IMR-90 (cell line): ENCODE measurements around the gene TTC5. TPM values are rescaled to one million over a fixed set of nuclear protein-coding genes. Genes with fewer than 3 reads are reported as not detected.

Experiments used
- ATAC-seq: fragments of 200-7000 bp; cut with Tn5 transposase; 2 replicates; pipeline ENCODE4 v1.9.1; 2020; ENCODE audit warnings: low read depth, mild to moderate bottlenecking, moderate library complexity
- BruUV-seq: library from RNA; stranded (reverse); fragments of 400-500 nt; replicated peaks from 2 replicates; lab custom pipeline; 2021; lab: Mats Ljungman, UMichigan
- CTCF ChIA-PET: fragments of 300-600 bp; formaldehyde crosslinking; extraction: SDS; loops from one replicate; lab custom pipeline; 2021; ENCODE audit warnings: antibody characterized with exemption; lab: Yijun Ruan, JAX
- POLR2A ChIA-PET: fragments of 300-600 bp; sonication (Branson Sonifier 250); formaldehyde crosslinking; loops from one replicate; lab custom pipeline; 2022; ENCODE audit warnings: antibody characterized with exemption; ENCODE audit not compliant: unreplicated experiment; lab: Charles Lee
- DNase-seq: peaks from one replicate; pipeline ENCODE4 v3.0.0; 2013
- H2AFZ ChIP-seq: replicated peaks from 2 replicates; pipeline ENCODE3; 2013; ENCODE audit warnings: low read length, mild to moderate bottlenecking; ENCODE audit not compliant: poor library complexity
- H2AK5ac ChIP-seq: 2 replicates; pipeline ENCODE4 v1.6.1; 2013; ENCODE audit warnings: low read depth, low read length, inconsistent platforms
- H2AK9ac ChIP-seq: replicated peaks from 2 replicates; pipeline ENCODE3; 2013; ENCODE audit warnings: mild to moderate bottlenecking, low read depth, low read length, moderate library complexity; ENCODE audit not compliant: poor library complexity
- H2BK120ac ChIP-seq: 2 replicates; pipeline ENCODE4 v1.6.1; 2013; ENCODE audit warnings: low read depth, low read length, inconsistent platforms
- H2BK15ac ChIP-seq: 3 replicates; pipeline ENCODE4 v1.6.1; 2013; ENCODE audit warnings: low read depth, low read length, inconsistent platforms
- H2BK20ac ChIP-seq: 2 replicates; pipeline ENCODE4 v1.6.1; 2013; ENCODE audit warnings: low read depth, mild to moderate bottlenecking, inconsistent platforms, low read length, moderate library complexity
- H2BK5ac ChIP-seq: 2 replicates; pipeline ENCODE4 v1.6.1; 2013; ENCODE audit warnings: mild to moderate bottlenecking, low read depth, low read length, inconsistent platforms; ENCODE audit not compliant: poor library complexity, severe bottlenecking
- H3K14ac ChIP-seq: replicated peaks from 2 replicates; pipeline ENCODE4 v1.6.1; 2013; ENCODE audit warnings: low read depth, low read length, inconsistent platforms
- H3K18ac ChIP-seq: 2 replicates; pipeline ENCODE4 v1.6.1; 2013; ENCODE audit warnings: low read depth, low read length, control low read depth
- H3K23ac ChIP-seq: 2 replicates; pipeline ENCODE4 v1.6.1; 2013; ENCODE audit warnings: low read depth, low read length, inconsistent platforms
- H3K27ac ChIP-seq: 2 replicates; pipeline ENCODE4 v1.5.1; 2013; ENCODE audit warnings: mild to moderate bottlenecking, control low read depth, low read length; ENCODE audit not compliant: insufficient read depth
- H3K27me3 ChIP-seq: 2 replicates; pipeline ENCODE4 v1.6.1; 2013; ENCODE audit warnings: low read length; ENCODE audit not compliant: control insufficient read depth, insufficient read depth
- H3K36me3 ChIP-seq: 2 replicates; pipeline ENCODE4 v1.6.1; 2013; ENCODE audit warnings: low read length, mixed read lengths; ENCODE audit not compliant: control insufficient read depth, insufficient read depth
- H3K4ac ChIP-seq: 2 replicates; pipeline ENCODE4 v1.6.1; 2013; ENCODE audit warnings: low read depth, low read length, inconsistent platforms
- H3K4me1 ChIP-seq: 2 replicates; pipeline ENCODE4 v1.6.1; 2013; ENCODE audit warnings: low read length, mixed read lengths; ENCODE audit not compliant: control insufficient read depth, insufficient read depth
- H3K4me2 ChIP-seq: 2 replicates; pipeline ENCODE4 v1.6.1; 2013; ENCODE audit warnings: low read depth, mild to moderate bottlenecking, control low read depth, low read length, moderate library complexity
- H3K4me3 ChIP-seq: 2 replicates; pipeline ENCODE4 v1.5.1; 2013; ENCODE audit warnings: low read depth, mild to moderate bottlenecking, control low read depth, low read length, moderate library complexity; ENCODE audit not compliant: insufficient read depth
- H3K56ac ChIP-seq: 2 replicates; pipeline ENCODE4 v1.6.1; 2013; ENCODE audit warnings: low read length, inconsistent platforms; ENCODE audit not compliant: insufficient read depth; ENCODE audit errors: extremely low read depth
- H3K79me1 ChIP-seq, 2 experiments: 2 replicates each; pipeline ENCODE4 v1.6.1; 2013; ENCODE audit warnings: low read length in 2 of 2, inconsistent platforms in 1 of 2, low read depth in 1 of 2
- H3K9ac ChIP-seq: 2 replicates; pipeline ENCODE4 v1.6.1; 2013; ENCODE audit warnings: low read depth, low read length, control low read depth
- H3K9me1 ChIP-seq: 2 replicates; pipeline ENCODE4 v1.6.1; 2013; ENCODE audit warnings: low read length, inconsistent platforms; ENCODE audit not compliant: insufficient read depth
- H3K9me3 ChIP-seq: 2 replicates; pipeline ENCODE4 v1.6.1; 2013; ENCODE audit warnings: low read length; ENCODE audit not compliant: control insufficient read depth, insufficient read depth
- H4K20me1 ChIP-seq: 2 replicates; pipeline ENCODE4 v1.6.1; 2013; ENCODE audit warnings: low read length, inconsistent platforms; ENCODE audit not compliant: insufficient read depth
- H4K5ac ChIP-seq: 2 replicates; pipeline ENCODE4 v1.6.1; 2013; ENCODE audit warnings: mild to moderate bottlenecking, low read depth, low read length, control low read depth
- H4K8ac ChIP-seq, 2 experiments: 2 replicates each; pipeline ENCODE4 v1.6.1; 2013; ENCODE audit warnings: low read depth in 2 of 2, low read length in 2 of 2, control low read depth in 1 of 2, inconsistent platforms in 1 of 2
- H4K91ac ChIP-seq: 2 replicates; pipeline ENCODE4 v1.6.1; 2013; ENCODE audit warnings: low read depth, low read length, inconsistent platforms; ENCODE audit not compliant: insufficient read depth
- BHLHE40 ChIP-seq: fragments of 150-350 bp; IDR thresholded peaks from 2 replicates; pipeline ENCODE4 v1.6.1; 2016; ENCODE audit warnings: mild to moderate bottlenecking, low read depth, low read length
- FOS ChIP-seq: fragments of 150-350 bp; IDR thresholded peaks from 2 replicates; pipeline ENCODE4 v1.6.1; 2016; ENCODE audit warnings: low read depth, low read length
- MAFK ChIP-seq: IDR thresholded peaks from 2 replicates; pipeline ENCODE4 v1.6.1; 2012; ENCODE audit warnings: low read depth, low read length, improper control_type of control experiment
- RAD21 ChIP-seq: IDR thresholded peaks from 2 replicates; pipeline ENCODE4 v1.6.1; 2012; ENCODE audit warnings: low read length, improper control_type of control experiment
- WGBS, 2 experiments: methylation state at CpG; one replicate each; pipeline versions ENCODE4 v1.1.5 to v1.1.7; 2013; ENCODE audit warnings: missing lambda C conversion rate in 2 of 2; ENCODE audit not compliant: insufficient read length in 1 of 2; ENCODE audit errors: extremely low coverage in 2 of 2; 5-methylcytosine and 5-hydroxymethylcytosine counted together
- dilution Hi-C: fragments of 300-500 bp; cut with HindIII; formaldehyde crosslinking; loops from one replicate; pipeline ENCODE4 v1.14.3; 2018; ENCODE audit warnings: low sequenced_read_pairs; ENCODE audit not compliant: unreplicated experiment
- in situ Hi-C: fragments of 300-500 bp; cut with MboI; formaldehyde crosslinking; loops from 3 replicates; pipeline ENCODE4 v1.14.3; 2019; ENCODE audit warnings: low sequenced_read_pairs, inconsistent platforms, mixed read lengths
- intact Hi-C: fragments of 100-400 bp; cut with micrococcal nuclease; formaldehyde crosslinking; loops from 2 replicates; pipeline ENCODE4 v1.10.0; 2022
- polyA plus RNA-seq, 3 experiments: library from polyadenylated mRNA; depleted of rRNA; stranded (reverse); fragments of >200 nt; gene quantifications; 2 replicates each; pipeline ENCODE4 v1.2.3, GENCODE V29; 2012; ENCODE audit warnings: low replicate concordance in 1 of 3
- total RNA-seq: library from RNA; depleted of rRNA; stranded (reverse); fragments of >200 nt; gene quantifications from 2 replicates; pipeline ENCODE4 v1.2.3, GENCODE V29; 2012
- TF ChIP-seq, protein P1 (sequence below): fragments of 150-350 bp; IDR thresholded peaks from 2 replicates; pipeline ENCODE4 v1.6.1; 2016; ENCODE audit warnings: low read depth, mild to moderate bottlenecking, low read length, moderate library complexity, borderline replicate concordance
- TF ChIP-seq, protein P2 (sequence below): conservative IDR thresholded peaks from 2 replicates; pipeline ENCODE4 v1.5.1; 2012; ENCODE audit warnings: mild to moderate bottlenecking, low read depth, low read length, improper control_type of control experiment

The TTC5 gene
- total and polyA plus RNA-seq, 2 of the 4 experiments (the other 2 are of a cell fraction): 9.8 to 29.4 TPM

- no peak for DNase-seq
- Histone ChIP-seq H2BK120ac (no peak overlapping the region), H4K20me1 (peaks cover 3% of the 10 kb centered on the region; the same call in 1 of the 2 replicates), H3K4me2 (no peak overlapping the region), H3K14ac (no peak overlapping the region), H4K5ac (no peak overlapping the region), H3K9ac (no peak overlapping the region), H3K4me1 (no peaks in the 10 kb centered on the region), H3K56ac (no peak overlapping the region), H3K23ac (no peak overlapping the region), H4K91ac (no peak overlapping the region), H3K36me3 (peaks cover 14% of the 10 kb centered on the region), H3K4ac (no peak overlapping the region), H3K9me3 (no peaks in the 10 kb centered on the region), H3K27ac (no peak overlapping the region), H4K8ac (no peak overlapping the region), H2BK20ac (no peak overlapping the region), H3K4me3 (no peak overlapping the region), H2AFZ (no peak overlapping the region), H2AK9ac (no peak overlapping the region), H3K27me3 (no peaks in the 10 kb centered on the region), H2AK5ac (no peak overlapping the region), H3K9me1 (no peaks in the 10 kb centered on the region), H2BK15ac (no peak overlapping the region), H3K79me1 (peaks cover 3 to 14% of the 10 kb centered on the region in 2 experiments; a peak in 2 of 4 replicates), H2BK5ac (no peak overlapping the region), H3K18ac (no peak overlapping the region)
- dilution Hi-C loops (no loop called here), in situ Hi-C loops (loop anchor here (25.0 kb wide), 2 partner anchors 642 to 742 kb away; partner anchors contain the start of genes METTL17, SLC39A2 and ZNF219), intact Hi-C loops (no loop called here)
- no CpG with 5 or more reads among the region's 1 CpG for WGBS, 2 experiments
- ATAC-seq: no peak
- POLR2A ChIA-PET: no interaction called here
- no TSS peak for BruUV-seq
- no peak for TF ChIP-seq BHLHE40
- TF ChIP-seq MAFK: no peak
- no peak for TF ChIP-seq FOS
- TF ChIP-seq, protein P1, sequence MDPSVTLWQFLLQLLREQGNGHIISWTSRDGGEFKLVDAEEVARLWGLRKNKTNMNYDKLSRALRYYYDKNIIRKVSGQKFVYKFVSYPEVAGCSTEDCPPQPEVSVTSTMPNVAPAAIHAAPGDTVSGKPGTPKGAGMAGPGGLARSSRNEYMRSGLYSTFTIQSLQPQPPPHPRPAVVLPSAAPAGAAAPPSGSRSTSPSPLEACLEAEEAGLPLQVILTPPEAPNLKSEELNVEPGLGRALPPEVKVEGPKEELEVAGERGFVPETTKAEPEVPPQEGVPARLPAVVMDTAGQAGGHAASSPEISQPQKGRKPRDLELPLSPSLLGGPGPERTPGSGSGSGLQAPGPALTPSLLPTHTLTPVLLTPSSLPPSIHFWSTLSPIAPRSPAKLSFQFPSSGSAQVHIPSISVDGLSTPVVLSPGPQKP: no peak
- TF ChIP-seq, protein P2, sequence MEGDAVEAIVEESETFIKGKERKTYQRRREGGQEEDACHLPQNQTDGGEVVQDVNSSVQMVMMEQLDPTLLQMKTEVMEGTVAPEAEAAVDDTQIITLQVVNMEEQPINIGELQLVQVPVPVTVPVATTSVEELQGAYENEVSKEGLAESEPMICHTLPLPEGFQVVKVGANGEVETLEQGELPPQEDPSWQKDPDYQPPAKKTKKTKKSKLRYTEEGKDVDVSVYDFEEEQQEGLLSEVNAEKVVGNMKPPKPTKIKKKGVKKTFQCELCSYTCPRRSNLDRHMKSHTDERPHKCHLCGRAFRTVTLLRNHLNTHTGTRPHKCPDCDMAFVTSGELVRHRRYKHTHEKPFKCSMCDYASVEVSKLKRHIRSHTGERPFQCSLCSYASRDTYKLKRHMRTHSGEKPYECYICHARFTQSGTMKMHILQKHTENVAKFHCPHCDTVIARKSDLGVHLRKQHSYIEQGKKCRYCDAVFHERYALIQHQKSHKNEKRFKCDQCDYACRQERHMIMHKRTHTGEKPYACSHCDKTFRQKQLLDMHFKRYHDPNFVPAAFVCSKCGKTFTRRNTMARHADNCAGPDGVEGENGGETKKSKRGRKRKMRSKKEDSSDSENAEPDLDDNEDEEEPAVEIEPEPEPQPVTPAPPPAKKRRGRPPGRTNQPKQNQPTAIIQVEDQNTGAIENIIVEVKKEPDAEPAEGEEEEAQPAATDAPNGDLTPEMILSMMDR: no peak
- no peak for TF ChIP-seq RAD21
- CTCF ChIA-PET: no interaction called here
Observed at GRCh38 chr14:20345366-20345765, 39.6 kb upstream of the TTC5 start.
